HL-60/S4 treated with retinoic acid at 250 ng/mL for 4 days and 3 days (cell line): ENCODE results near the gene EREG.
"Not testable (repeated sequence)": the region's sequence is repeated elsewhere in the genome, so short reads cannot be mapped to it uniquely, and the experiment has no call there.

ENCODE experiments used
- in situ Hi-C: fragments of 300-500 bp; cut with MboI; formaldehyde crosslinking; loops from 2 replicates; pipeline ENCODE4 v1.7.0; 2022; ENCODE audit warnings: low sequenced_read_pairs

Gene EREG

DNA sequence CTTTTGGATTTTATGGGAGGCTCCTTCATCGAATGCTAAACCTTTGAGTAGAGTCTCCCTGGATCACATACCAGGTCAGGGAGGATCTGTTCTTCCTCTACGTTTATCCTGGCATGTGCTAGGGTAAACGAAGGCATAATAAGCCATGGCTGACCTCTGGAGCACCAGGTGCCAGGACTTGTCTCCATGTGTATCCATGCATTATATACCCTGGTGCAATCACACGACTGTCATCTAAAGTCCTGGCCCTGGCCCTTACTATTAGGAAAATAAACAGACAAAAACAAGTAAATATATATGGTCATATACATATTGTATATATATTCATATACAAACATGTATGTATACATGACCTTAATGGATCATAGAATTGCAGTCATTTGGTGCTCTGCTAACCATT, 21.2 kb downstream of the EREG start:
- in situ Hi-C loops, result no loop called here

DNA sequence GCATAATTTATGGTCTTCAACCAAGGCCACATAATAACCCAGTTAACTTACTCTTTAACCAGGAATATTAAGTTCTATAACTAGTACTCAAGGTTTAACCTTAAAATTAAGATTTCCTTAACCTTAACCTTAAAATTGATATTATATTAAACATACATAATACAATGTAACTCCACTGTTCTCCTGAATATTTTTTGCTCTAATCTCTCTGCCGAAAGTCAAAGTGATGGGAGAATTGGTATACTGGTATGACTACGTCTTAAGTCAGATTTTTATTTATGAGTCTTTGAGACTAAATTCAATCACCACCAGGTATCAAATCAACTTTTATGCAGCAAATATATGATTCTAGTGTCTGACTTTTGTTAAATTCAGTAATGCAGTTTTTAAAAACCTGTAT, 22.8 kb downstream of the EREG start:
- in situ Hi-C loops, result no loop called here

DNA sequence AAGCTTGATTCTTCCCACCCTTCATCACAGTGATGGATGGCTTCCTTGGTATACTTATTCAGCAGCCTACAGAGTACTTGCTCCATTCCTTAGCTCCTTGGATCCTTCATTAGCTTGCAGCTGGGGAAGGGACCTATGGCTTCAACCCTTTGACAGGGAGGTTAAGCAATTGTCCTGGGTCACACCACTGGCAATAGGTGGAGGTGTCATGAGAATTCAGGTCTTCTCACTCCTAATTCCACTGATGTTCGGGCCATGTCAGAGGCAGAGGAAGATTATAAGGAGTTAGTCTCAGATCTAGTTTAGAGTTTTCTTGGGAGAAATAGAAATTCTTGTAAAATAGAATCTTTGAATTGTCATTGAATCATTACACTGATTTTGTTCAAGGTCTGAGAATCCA, 24.5 kb downstream of the EREG start:
- in situ Hi-C loops, result no loop called here

DNA sequence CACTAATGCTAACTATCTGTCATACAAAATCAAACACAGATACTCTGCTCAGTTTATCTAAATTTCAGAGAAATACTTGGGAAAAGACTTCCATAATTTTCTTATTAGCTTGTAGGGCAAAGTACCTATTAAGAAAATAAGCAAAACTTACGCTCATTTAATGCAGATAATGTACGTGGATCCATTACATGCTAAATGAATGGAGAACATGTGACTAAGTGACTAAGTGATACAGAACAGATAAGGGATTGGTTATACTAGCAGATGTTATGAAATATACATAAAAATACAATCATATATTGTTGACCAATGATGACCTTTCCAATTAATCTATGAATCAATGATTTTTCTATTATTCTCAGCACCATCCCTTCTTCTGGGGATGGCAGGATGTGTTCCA, 25.7 kb downstream of the EREG start:
- in situ Hi-C loops, result no loop called here

DNA sequence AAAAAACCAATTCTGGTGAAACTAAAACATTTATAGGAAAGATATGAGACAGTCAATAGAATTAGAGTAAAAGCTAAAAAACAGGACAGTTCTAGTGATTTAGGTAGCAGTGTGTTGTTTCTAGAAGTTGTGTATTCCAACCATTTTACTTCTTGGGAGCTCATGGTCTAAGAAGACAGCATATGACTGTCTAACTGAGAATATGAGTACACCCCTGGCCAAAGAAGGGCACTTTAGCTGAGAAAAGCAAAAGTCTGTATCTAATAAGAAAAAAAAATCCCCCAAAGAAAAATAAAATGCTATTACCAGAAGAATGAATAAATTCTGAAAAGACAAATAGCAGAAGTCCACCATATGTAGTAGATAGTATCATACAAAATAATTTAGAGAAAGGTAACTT, 26.4 kb downstream of the EREG start:
- in situ Hi-C loops, result no loop called here

DNA sequence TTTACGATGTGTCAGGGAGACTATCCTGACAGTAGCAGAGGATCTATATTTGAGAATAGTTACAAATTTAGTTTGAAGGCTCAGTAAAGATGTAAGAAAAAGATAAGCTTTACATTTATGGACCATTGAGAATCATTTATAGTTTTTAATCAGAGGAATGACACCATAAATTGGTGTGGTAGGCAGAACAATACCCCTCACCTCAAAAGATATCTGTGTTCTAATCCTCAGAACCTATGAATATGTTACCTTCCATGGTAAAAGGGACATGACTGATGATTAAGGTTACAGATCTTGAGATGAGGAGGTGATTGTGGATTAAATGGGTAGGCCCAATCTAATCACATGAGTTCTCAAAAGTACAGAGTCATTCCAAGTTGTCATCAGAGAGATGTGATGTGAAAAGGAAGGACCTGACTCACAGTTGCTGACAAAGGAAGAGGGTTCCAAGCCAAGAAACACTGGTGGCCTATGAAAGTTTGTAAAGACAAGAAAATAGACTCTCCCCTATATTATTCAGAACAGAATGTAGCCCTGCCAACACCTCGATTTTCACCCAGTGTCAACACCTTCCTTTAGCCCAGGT, 27.0 kb downstream of the EREG start:
- in situ Hi-C loops, result no loop called here

DNA sequence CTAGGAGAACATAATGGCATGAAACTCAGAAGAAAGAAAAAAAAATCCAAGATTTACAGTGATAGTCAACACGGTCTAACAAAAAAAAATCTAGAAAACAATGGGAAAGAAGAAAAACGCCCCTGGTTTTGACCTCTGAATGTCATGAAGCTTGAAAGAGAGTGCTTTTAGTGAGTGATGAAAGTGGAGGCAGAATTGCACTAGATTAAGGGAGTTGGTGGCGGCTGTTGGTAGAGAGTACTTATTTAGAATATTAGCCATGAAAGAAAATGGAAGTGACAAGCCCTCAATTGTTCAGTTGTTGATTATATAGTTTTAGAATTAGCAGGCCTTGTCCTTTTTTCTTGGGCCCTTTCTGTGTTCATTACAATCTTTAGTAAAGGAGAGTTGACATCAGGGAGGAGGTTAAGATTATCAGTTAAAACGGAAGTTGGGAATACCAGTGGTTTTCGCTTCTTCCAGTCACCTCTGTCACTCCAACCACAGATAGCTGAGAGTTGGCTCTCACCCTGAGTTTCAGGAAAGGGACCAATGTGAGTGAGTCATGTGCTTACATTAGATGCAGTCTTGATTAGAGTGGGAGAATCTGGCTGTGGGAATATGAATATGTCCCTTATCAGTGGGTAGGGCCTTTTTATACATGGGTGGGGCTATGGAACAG, 29.7 kb downstream of the EREG start:
- in situ Hi-C loops, result no loop called here

DNA sequence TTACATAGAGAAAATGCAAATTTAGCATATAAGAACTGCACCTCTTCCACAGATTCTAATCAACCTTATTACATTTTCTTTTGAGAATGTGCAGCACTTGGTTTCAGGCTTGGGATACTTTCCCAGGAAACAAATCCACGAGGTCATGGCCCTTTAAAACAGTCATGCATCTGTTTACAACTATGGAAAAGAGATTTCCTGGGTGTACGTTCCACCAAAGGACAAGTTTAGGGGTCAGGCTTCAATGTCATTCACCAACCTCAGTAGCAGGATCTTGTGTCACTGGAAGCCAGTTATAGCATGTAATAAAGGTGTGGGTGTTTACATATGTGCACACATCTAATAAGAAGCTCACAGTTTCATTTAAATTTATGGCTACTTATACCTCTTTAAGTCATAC, 30.7 kb downstream of the EREG start:
- in situ Hi-C loops, result no loop called here

DNA sequence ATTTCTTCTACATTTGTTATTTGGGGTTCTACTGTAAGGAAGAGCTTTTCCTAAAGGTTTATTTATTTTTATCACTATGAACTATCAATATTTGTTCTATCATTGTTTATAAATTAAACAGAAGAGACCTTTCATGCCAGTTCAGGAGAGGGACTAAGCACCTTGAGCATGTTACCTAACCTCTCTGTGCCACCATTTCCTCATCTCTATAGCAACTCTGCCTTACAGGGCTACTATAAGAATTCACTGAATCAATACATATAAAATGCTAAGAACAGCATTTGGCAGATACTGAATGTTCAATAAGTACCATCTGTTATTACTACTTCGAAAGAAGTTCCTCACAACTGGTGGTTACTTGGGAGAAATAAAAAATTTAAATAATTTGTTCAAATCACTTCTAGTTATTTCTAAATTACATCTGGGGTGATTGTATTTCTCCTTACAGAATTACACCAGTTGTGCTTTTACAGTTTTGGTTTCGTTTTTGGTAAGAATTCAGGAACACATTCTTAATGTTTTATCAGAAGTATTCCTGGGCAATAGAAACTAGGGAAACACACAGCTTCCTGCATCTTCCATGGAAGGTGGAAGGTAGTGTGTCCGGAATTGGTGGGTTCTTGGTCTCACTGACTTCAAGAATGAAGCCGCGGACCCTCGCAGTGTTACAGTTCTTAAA, 32.9 kb downstream of the EREG start:
- in situ Hi-C loops, result no loop called here

DNA sequence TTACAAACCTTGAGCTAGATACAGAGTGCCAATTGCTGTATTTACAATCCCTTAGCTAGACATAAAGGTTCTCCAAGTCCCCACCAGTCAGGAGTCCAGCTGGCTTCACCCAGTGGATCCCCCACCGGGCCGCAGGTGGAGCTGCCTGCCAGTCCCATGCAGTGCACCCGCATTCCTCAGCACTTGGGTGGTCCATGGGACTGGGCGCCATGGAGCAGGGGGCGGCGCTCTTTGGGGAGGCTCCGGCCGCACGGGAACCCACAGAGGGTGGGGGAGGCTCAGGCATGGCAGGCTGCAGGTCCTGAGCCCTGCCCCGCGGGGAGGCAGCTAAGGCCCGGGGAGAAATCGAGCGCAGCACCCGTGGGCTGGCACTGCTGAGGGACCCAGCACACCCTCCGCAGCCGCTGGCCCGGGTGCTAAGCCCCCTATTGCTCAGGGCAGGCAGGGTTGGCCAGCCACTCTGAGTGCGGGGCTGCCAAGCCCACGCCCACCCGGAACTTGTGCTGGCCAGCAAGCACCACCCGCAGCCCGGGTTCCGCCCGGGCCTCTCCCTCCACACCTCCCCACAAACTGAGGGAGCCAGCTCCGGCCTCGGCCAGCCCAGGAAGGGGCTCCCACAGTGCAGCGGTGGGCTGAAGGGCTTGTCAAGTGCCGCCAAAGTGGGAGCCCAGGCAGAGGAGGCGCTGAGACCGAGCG, 34.1 kb downstream of the EREG start:
- in situ Hi-C loops, result not testable (repeated sequence)

DNA sequence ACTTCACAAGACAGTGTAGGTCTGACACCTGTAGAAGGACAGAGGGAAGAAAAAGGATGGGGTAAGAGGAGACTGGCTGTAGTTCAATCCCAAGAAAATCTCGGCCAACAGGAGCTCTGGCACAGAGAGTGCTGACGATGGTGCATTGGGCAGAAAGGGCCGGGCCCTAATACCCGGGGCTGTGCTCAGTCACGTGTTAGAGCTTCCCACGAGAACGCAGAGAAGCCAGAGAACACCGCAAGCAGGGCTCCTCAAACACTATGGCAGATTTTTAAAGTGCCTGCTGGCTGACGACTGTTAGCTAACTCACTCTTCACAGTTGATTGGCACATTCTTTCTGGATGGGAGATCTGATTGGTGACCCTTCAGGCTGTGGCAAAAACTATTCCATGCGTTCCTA, 35.5 kb downstream of the EREG start:
- in situ Hi-C loops, result no loop called here

DNA sequence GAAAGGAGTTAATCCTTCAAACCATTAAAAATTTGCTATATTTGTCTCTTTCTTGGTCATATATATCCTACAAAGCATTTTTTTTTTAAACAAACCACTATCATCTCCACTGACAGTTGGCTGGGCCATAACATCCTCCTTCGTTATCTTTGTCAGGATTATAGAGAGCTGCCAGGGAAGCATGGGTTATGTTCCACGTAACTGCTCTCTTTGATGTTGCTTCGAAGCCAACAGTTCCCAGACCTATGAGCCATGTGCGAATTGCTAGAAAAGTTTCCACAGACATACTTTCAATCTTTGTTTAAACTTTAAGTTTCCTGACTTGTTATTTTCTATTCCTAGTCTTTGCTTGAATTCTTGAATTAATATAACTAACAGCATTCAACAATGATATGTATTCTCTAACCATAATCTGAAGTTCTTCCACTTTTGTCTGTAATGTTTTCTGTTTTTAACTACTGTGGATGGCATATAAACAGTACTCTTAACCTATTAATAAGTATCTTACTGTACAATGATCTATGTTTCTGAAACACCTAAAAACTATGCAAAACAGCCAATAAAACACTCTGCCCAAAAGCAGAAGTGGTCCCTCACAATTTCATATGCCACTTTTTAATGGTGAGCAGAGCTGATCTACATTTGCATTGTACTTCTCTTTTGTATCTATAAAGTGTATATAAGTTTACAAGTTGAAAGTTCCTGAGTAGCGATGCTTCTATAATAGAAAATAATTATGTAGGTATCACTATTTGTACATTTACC, 37.9 kb downstream of the EREG start:
- in situ Hi-C loops, result no loop called here

DNA sequence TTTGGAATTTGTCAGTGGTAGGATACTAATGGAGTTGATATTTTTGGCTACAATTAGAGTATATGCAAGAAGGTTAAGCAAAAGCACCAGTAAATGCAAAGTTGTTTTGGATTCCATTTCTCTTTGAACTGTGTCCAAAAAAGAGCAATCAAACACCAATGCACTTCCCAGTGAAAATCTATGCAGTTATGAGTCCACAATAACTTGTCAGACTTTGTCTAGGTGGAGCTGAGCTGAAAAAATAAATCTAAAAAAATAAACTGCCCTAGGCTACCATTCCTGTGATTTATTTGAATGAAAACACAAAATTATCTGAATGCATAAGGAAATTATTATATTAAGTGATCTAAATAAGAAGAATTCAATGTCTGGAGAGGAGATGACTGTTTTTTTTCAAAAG, 42.9 kb downstream of the EREG start:
- in situ Hi-C loops, result no loop called here

DNA sequence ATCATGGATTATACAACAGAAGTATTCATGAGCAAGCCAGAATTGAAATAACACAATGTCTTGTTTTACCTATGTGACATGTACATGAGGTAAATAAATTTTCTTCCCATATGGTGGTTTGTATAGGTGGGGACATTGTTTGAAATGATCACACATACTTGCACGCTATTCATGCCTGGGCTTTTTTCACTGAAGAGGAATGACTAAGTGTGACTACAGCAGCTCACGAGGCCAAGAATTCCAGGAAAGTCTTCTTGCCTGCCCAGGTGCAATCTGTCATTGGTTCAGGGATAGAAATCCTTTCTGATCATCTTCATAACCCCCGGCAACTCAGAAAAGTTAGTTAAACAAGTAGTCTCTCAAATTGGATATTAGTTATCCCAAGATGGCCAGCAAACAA, 43.7 kb downstream of the EREG start:
- in situ Hi-C loops, result no loop called here

DNA sequence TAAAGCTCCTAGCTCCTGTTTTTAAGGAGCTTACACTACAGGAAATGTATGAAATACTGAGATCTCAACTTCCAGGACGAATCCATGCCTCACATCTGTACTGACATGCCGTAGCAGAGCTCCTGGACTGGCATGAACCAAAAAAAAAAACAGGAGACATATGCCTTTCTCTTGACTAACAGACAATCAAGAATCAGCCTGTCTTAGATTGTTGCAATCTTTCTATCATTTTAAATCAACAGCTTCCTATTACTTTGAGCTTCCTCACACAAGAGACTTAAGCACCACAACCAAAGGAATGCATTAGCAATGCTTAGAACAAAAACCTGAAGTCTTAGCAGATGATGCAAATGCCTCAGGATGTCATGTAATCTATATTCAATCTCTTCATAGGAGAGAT, 45.3 kb downstream of the EREG start:
- in situ Hi-C loops, result no loop called here

DNA sequence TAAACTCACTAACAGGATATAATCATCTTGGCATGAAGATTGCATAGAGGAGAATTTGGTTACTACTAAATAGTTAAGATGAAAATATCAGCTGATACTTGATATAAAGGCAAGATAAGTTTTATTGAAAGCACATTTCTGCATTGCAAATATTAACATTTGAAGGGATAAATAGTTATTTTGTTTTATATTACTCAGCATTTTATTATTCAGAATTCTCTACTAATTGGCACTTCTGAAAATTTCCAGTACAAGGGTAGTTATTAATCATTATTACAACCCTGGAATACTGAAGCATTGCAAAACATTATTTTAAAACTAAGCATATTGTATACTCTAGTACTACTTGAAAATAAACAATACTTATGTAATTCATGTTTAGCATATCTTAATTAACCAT, 47.3 kb downstream of the EREG start:
- in situ Hi-C loops, result no loop called here

DNA sequence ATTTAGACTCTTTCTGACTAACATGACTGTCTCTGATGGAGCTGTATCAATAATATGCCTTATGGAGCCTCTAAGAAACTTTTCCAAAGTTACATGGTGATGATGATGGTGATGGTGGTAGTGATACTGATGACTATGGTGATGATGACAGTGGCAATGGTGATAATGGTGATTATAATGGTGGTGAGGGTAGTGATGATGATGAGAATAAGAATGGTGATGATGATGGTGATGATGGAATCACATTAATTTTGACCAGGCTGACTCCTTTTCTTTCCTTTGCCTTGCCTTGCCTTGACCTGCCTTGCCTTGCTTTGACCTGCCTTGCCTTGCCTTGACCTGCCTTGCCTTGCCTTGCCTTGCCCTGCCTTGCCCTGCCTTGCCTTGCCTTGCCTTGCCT, 48.3 kb downstream of the EREG start:
- in situ Hi-C loops, result no loop called here

DNA sequence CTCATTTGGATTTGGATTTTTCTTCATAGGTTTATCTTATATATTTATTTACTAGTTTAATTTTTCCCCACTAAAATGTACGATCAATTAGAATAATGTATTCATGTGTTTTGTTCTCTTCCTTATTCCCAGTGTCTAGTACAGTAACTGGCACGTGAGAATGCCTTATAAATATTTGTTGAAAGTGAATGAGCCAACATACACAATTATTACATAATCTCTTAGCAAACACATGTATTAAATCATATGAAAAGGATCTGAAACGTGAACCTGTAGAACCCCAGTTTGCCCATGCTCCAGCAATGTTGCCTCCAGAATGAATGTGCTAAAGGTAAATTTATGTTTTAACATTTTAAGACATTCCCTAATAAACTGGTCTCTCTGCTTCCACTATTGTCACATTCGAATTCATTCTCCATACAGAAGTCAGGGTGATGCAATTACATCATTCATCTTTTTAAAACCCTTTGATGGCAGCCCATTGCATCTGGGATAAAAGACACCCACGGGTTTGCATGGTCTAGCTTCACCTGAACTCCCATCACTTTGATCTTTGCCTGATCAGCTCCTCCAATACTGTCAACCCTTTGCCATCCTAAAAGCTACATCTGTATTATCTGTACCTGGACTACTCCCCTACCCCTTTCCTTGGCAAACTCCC, 49.3 kb downstream of the EREG start:
- in situ Hi-C loops, result no loop called here

DNA sequence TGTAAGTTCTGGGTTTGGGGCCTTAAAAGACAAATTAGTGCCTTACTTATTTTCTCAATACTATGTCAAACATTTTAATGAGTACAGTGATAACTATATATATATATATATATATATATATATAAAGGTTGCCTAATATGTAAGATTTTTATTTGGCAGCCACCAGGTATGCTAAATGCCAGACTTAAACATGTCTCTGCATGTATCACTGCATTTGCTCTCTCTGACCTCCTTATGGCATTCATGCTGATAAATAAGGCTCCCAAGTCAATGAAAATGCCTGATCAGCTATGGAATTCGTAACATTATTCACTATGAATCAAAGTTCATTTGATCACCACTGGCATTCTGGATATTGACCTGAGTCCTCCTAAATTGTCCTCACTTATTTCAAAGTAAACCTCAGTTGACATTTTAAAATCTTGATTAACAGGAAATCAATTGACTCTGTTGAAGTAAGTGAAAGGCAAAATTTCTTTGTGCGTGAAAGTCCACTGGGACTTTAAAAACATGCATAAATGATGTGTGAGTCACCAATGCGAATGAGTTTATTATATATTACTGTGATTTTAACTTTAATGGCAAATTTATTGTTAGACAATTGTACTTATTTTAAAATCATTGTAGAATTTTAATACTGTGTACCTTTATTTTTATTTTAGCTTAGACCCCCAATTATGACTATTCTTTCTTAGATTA, 50.8 kb downstream of the EREG start:
- in situ Hi-C loops, result no loop called here

DNA sequence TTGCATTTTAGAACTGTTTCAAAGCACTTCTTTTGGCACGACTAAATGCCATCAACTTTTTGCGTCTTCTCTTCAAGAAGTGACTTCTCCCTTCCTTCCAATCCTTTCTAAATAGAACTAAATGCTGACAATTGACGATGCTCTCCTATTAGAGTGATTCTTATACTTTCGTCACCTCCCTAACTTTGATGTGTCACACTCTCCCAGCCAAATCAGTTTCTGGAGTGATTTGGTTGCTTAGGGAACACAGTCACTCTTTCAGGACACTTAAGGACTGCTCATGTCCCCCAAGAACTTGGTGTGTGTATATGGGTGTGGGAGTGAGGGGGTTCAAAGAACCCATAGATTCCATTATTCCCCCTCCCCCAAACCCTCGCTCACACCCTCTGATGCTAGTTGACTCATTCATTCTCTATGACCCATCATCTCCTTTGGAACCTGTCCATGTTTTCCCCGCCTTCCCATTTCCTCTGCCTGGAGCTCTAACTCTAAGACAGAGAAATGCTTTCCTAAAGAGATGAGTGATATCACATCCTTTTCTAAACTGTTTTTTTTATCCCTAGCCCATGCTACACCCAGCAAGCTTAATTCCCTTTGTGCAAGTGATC, 53.2 kb downstream of the EREG start:
- in situ Hi-C loops, result no loop called here
